Measurements from ENCODE around the gene TNFAIP8L3.
"Not testable (repeated sequence)": the region's sequence is repeated elsewhere in the genome, so short reads cannot be mapped to it uniquely, and the experiment has no call there.

TNFAIP8L3 gene

GRCh38 chr15:51051776-51052175, 42.9 kb downstream of the TNFAIP8L3 start:
- DNase-seq, result no peak

GRCh38 chr15:51049081-51049480, 45.6 kb downstream of the TNFAIP8L3 start:
- DNase-seq, result no peak

- no peak for DNase-seq
Measured at GRCh38 chr15:51048308-51048707, 46.4 kb downstream of the TNFAIP8L3 start.

GRCh38 chr15:51046799-51047449, 47.8 kb downstream of the TNFAIP8L3 start:
- no peak for DNase-seq

- DNase-seq, result no peak
Measured at GRCh38 chr15:51046016-51046415, 48.7 kb downstream of the TNFAIP8L3 start.

GRCh38 chr15:51044037-51044727, 50.5 kb downstream of the TNFAIP8L3 start:
- DNase-seq, result no peak

- DNase-seq, result no peak
Measured at GRCh38 chr15:51038974-51039319, 55.8 kb downstream of the TNFAIP8L3 start.

GRCh38 chr15:51038162-51038973, 56.3 kb downstream of the TNFAIP8L3 start:
- DNase-seq, result no peak

GRCh38 chr15:51037474-51037873, 57.2 kb downstream of the TNFAIP8L3 start:
- DNase-seq, result not testable (repeated sequence)

- DNase-seq, result no peak
Measured at GRCh38 chr15:51030649-51031316, 63.9 kb downstream of the TNFAIP8L3 start.

GRCh38 chr15:51025454-51025846, 69.3 kb downstream of the TNFAIP8L3 start:
- no peak for DNase-seq

- no peak for DNase-seq
Measured at GRCh38 chr15:51024735-51025453, 69.8 kb downstream of the TNFAIP8L3 start.

GRCh38 chr15:51023499-51023898, 71.2 kb downstream of the TNFAIP8L3 start:
- no peak for DNase-seq

- no peak for DNase-seq
Measured at GRCh38 chr15:51022206-51022605, 72.5 kb downstream of the TNFAIP8L3 start.

GRCh38 chr15:51016615-51017014, 78.1 kb downstream of the TNFAIP8L3 start:
- DNase-seq, result no peak

GRCh38 chr15:51011212-51011611, 83.5 kb downstream of the TNFAIP8L3 start:
- DNase-seq, result no peak

- no peak for DNase-seq
Measured at GRCh38 chr15:51007131-51007666, 87.5 kb downstream of the TNFAIP8L3 start.

Data from activated CD8-positive, alpha-beta memory T cell treated with anti-CD3 and anti-CD28 coated beads, Interleukin-2, amount 50 U/mL, for 4 hours (primary cell).